EH (cell line): ENCODE data around the gene LRRK1.

ENCODE experiments used
- DNase-seq: peaks from one replicate; pipeline ENCODE4 v3.0.0-alpha.2; 2015; ENCODE audit warnings: low read depth

LRRK1 gene

GRCh38 chr15:100914876-100915275, 4.3 kb upstream of the LRRK1 start:
- DNase-seq, result peak; percentile 39

DNA sequence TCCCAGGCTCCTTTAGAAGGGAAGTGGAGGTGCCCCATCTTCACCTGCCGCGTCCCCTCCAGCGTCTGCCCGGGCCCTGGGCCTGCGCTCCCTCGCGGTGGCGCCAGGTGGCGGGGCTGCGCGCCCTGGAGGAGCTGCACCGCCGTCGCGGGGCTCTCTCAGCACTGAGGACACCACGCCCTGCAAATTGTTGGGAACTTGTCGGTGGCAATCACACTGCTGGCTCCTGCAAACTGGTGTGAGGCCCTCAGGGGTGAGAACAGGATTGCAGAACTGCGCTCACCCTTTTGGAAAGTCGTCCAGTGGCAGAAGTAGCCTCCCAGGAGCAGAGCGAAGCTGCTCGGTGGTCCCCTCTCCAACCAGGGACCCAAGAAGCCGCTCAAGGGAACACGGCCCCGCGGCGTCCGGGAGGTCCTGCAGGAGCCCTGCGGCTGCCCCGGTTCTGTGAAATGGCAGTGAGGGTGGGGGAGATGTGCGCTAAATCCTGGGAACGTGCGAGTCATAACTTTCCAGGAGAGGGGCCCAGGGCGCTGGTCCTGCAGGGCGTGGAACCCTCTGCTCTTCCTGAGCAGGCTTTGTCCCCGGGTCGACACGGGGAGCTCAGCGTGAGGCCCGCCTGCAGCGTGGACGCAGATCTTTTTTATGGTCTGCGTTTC, 995 bp upstream of the LRRK1 start:
- DNase-seq, result peak; percentile 79

- DNase-seq, result peak; percentile 48
Observed at GRCh38 chr15:100919481-100920405, 586 bp downstream of the LRRK1 start.

DNA sequence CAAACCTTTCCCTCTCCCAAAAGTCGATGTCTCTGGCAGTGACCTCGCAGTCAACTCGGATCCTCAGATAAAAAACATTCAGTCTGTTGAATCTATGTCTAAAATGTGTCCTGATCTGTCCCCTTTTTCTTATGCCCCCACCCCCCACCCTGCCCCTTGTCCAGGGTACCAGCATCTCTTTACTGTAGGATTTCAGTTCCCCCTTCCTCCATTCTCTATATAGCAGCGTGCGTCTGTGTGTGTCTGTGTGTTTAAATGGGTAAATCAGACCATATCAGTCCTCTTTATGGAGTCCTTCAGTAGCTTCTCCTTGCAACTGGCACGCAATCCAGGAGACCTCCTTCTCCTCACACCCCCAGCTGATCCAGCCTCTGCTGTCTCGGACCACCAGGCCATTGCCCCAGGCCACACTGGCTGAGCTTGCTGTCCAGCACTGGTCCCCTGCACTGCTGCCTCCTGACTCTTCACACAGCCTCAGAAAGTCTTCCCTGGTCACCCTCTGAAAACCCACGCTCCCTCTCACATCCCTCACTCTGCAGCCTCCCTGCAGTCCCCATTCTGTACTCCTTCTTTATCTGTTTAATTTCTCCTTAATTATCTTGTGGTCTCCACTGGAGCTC, 1.5 kb downstream of the LRRK1 start:
- DNase-seq, result no peak

- DNase-seq, result no peak
Observed at GRCh38 chr15:100922192-100923040, 3.3 kb downstream of the LRRK1 start.

DNA sequence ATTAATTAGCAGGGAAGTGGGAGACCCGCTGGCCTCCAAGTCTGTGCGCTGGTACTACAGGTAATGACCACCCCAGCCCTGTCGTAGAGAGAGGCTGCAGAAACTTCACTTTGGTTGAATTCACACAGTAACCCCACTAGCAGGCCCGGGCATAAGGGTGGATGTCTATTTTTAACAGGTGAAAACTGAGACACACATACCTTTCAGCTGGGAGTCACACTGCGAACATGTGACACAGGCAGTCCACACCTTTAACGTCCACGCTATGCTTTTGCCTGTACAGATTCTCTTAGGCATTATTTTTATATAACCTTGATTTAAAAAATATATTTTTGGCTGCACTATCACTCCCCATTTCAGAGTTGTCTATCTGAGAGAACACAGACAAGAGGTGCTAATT, 3.9 kb downstream of the LRRK1 start:
- no peak for DNase-seq

DNA sequence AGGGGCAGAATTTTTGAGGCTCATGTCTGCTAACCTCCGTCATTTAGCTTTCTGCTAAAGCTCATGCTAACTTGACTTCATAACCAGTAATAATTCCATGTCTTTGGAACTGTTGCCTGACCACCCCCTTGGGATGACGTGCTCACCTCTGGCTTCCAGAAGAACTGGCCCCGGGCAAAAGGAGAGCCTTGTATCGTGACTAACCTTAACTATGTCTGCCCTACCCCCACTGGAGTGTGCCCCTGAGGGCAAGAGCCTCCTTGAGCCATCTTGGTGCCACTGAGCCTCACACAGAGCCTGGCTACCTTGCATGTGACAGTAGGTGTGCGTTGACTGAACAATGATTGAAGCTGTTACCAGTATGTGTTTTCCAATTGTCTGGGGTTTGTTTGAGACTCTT, 4.7 kb downstream of the LRRK1 start:
- no peak for DNase-seq

- no peak for DNase-seq
Observed at GRCh38 chr15:100924436-100924835, 5.3 kb downstream of the LRRK1 start.

DNA sequence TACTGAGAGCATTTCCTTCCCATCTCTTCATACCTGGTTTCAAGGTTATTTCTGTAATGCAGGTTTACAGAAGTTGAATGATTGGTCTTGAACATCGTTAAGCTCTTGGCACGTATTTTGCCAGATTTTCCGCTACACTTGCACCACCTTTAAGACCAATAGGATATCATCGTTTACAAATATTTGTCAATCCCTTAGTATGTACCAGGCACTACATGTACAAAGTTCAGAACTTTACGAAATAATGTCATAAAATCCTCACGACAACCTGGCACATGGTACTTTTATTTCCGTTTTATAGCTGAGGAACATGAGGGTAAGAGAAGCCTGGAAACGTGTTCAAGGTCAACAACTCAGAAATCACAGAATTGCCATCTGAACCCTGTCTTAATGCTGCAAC, 6.3 kb downstream of the LRRK1 start:
- DNase-seq, result no peak

GRCh38 chr15:100926258-100926657, 7.1 kb downstream of the LRRK1 start:
- DNase-seq, result no peak

DNA sequence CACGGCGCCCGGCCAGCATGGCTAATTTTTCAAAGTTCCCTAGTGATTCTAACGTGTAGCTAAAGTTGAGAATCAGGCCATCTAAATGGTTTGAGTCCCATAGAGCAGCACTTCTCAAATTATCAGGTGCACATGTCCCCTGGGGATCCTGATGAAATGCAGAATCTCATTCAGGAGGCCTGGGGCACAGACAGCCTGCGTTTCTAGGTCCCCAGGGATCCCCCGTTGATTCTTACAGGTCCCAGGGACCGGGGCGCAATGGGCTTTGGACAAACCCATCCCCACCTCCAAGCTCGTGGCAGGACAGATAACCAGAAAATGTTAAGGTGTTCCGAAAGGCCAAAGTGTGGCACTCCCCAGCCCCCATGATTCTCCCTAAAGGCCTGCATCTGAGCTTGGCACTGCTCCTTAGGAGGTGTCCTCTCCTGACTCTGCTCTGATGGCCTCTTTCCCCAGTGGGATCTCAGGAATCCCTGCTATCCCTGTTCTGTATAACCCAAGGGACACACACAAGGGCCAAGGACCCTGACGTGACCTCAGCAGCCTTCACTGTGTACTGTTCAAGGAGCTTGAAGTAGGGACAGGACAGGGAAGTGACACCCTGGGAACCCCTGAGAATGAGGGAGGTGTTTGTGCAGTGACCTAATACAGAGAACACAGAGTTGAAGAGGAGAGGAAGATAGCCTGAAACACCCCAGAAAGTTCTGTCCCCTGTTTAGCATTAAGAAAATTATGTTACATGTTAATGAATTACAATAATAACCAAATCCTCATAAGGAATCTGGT, 8.0 kb downstream of the LRRK1 start:
- DNase-seq, result no peak

DNA sequence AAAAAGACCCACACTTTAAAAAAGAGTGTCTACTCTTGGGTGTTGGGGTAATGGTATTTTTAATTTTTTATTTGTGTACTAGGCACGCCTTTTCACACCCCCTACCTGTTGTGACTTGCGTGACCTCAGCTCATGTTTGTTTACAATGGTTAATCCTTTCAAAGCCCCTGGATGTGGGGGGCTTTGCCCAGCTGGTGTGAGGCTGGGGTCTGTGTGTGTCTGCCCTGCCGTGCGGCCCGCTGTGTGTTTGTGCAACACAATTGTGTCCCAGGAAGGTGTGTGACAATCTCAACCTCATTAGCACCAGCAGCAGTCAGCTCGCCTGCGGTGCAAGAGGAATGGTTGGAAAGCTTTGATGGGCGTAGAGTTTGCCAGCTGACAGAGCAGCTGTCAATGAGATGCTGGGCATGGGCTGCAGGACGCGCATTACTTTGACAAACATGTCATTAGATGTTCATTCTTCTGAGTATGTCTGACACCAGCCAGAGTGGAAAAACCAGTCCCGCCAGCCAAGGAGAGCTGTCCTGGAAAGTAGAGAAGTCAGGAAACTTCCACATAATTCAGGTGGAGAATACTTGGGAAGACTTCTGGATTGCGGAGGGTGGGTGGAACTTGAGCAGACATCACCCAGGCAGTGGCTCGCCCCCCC, 9.6 kb downstream of the LRRK1 start:
- no peak for DNase-seq

GRCh38 chr15:100929641-100930042, 10.5 kb downstream of the LRRK1 start:
- DNase-seq, result peak; percentile 13

DNA sequence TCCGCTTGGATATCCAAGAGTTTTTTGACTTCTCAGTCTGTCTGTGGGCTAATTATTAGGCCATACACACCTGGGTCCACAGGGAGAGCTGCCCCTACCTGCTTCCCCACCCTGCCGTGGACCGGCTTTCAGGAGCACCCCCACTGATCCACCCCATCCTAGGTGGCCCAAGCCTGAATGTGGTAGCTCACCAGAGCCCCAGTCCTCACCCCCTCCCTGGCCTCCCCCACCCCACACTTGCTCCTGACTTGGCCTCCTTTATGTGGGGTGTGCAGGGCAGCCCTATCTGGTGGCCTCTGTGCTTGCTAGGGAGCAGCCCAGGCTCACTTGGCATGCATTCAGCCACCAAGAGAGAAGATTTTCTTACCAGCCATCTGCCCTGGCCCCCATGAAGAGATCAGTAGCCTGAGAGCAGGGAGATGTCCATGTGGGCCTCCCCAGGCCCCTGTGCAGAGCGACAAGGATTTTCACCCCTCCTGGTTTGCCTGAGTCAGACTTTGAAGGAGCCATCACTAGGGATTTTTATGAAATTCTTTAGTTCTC, 11.2 kb downstream of the LRRK1 start:
- no peak for DNase-seq

DNA sequence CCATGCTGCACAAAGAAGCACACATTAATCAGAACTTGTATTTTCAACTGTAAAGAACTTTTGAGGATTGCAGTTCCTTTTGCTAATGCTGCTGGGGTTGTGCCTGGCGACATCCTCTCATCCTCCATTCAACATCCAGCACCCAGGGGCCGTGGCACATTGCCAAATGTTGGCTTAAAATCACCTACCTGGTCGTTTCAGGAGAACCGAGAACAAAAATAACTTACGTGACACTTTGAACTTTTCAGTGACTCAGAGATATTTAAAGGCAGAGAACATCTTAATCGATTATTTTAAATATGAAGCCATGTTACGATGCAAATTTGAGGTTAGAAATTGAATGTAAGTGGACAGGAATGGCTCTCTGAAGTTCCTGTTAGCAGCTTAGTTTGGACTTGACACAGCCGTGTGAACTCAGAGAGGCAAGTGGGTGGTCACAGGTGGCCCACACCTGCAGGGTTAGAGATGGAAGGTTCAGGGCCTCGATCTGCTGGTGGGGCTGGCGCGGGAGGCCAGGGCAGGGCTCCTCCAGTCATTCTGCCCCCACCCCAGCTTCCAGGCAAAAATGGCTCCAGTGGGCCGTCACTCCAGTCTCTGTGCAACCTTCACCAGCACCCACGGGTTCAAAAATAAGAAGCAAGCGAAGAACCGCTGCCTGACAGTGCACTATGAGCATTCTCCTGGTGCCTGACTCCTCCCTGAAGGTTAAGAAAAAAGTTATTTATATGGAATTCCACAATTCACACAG, 12.2 kb downstream of the LRRK1 start:
- DNase-seq, result no peak

DNA sequence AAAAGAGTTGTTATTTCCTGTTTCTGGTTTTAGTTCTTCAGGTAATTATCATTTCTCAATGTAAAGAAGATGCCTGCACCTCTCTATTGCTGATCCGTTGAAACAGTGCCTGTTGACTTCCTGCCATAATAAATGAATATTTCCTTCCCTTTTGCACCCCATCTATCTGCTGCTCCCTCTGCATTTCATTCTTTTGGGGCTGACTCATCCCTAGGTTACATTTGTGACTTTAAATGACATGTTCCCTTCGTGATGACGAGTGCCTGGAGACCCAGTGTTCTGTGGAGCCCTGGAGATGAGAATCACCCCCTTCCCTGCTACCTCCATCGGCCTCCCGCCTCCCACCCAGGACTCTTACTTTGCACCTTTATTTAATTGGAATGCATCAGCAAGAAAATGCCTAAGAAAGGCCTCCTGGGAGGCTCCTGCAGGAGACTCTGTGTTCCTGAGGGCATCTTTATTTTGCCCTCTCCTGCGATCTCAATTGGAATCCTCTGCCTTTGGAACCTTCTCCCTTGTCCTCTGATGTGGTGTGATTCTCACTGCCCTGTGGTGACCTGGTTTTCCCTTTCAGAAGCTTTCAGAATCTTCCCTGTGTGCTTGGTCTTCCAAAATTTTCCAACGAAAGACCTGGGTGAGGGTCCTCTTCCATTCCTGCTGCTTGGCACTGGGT, 13.7 kb downstream of the LRRK1 start:
- peak; percentile 60 for DNase-seq

- peak; percentile 60 for DNase-seq
Observed at GRCh38 chr15:100934166-100934565, 15.0 kb downstream of the LRRK1 start.

- DNase-seq, result peak; percentile 16
Observed at GRCh38 chr15:100934726-100935125, 15.6 kb downstream of the LRRK1 start.

GRCh38 chr15:100937171-100937570, 18.0 kb downstream of the LRRK1 start:
- no peak for DNase-seq
